ENCODE data around the gene PREP. TPM values are rescaled to one million over a fixed set of nuclear protein-coding genes. Genes with fewer than 3 reads are reported as not detected.
"Not testable (repeated sequence)": the region's sequence is repeated elsewhere in the genome, so short reads cannot be mapped to it uniquely, and the experiment has no call there.

Gene PREP
- total RNA-seq (2014; rRNA removed; shearing (Covaris generic)): 25.4 and 42.4 TPM in 2 replicates
- 45.2 and 53.1 TPM in 2 replicates for polyA plus RNA-seq (2015; cell fraction: cytosol; rRNA removed)
- polyA plus RNA-seq (2015; cell fraction: nucleus; rRNA removed): 73.0 and 83.2 TPM in 2 replicates

DNA sequence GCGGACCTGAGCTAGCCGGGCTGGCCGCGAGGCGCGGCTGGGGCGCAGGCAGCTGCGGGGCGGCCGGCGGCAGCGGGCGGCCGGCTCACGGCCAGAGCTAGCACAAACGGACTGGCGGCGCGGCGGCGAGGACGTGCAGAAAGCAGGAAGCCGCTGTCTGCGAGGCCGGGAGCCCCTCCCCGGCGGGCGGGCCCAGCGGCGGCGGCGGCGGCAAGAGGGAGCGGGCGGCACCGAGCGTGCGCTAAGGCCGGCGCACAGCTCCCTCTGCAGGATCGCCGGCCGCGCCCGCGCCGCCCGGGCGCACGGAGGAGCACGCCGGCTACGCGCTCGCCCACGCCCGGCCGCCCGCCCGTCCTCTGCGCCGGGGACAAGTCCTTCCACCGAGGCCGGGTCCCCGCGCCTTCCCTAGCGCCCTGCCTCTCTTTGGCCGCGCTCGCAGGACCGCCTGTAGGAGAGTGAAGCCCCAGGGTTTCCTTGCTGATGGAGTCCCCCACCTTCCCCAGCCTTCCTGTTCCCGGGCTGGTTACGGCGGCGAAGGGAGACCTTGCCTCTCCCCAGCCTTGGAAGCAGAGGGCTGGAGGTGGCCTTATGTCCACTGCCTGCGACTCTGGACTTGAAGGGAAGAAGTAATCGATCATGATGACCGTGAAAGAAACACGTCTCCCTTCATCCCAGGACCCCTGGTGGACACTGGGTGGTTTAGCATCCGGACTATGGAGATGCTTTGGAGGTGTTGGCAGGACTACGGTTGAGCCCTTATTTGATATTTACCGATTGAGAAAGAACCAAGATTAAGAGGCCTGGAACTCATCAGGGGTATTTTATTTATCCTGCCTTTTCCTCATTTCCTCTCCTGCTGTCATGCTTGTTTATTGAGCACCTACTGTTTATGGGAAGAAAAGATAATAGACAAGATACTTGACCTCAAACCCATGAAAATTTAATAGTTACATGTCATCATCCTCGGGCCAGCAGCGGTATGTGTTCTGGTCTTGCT, at the start of gene PREP:
Gene PREP, minus strand, starts transcription at position 144 of the 997 bp plus-strand sequence. CDS start 191 bp downstream, outside the sequence.
- DNase-seq (ENCODE audit: low read depth): peak; percentile 79

DNA sequence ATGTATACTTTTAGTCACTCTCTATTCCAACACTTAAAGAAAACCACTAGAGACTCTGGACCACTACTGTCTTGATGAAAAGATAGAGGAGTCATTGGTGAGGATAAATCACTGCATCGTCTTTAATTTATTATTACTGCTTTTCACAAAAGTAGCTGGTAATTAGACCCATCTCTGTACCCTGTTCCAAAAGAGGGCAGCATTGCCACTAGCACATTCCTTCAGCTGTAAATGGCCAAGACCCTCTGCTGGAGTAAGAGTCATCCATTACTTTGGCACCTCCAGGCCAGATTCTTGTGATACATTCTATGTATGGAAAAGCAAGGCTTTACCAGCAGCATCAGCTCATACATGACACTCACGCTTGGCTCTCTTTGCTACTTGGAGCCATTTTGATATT, 49.5 kb upstream of the PREP start:
- DNase-seq (ENCODE audit: low read depth): peak; percentile 15

DNA sequence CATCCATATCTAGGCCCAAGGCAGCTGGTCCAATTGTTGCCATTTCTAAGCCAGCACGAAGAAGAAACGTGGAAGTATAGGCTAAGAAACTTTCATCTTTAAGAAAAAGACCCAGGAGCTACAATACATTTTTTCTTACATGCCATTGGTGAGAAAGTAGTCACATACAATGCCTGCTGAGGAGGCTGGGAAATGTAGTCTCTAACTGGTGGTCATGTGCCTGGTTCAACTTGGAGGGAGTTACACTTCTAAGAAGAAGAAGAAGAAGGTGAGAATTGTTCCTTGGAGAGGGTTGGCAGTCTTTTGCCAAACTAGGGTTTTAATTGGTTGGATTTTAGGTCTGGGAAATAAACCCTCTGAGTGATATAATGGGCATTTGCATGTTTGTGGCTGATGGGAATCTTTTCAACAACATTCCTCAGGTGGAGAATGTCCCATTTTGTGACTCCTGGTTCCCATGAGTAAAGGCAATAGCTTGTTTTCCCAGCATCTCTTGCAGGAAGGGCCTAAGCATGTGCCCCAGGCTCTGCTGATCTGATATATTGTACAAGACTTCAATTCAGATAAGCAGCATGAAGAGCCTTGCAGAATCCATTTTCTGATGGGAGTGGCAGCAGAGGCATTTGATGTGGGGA, 47.0 kb upstream of the PREP start:
- DNase-seq (ENCODE audit: low read depth): no peak

DNA sequence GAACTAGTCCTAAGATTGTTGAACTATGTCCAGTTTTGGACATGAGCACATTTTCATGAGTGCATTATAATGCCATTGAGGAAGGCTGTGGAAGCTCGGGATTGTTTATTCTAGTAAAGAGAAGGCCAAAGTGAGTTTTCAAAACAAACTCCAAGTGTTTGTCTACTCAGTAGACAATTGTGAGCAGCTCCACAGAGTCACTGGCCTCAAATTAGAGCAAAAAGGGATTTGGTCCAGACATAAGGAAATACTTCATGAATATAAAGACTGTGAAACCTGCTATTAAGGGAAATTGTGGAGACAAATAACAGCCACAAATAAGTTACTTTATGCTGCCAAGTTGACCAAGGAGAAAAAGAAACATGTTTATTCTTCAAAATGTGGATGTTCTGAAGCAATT, 42.6 kb upstream of the PREP start:
- no peak for DNase-seq (ENCODE audit: low read depth)

DNA sequence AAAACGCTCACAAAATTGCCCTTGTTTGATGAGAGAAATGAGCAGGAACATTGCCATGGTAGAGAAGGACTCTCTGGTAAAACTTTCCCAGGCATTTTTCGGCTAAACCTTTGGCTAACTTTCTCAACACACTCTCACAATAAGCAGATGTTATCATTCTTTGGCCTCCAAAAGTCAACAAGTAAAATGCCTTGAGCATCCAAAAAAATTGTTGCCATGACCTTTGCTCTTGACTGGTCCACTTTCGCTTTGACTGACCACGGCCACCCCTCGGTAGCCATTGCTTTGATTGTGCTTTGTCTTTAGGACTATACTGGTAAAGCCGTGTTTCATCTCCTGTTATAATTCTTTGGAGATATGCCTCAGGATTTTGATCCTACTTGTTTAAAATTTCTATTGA, 41.1 kb upstream of the PREP start:
- DNase-seq (ENCODE audit: low read depth): no peak

DNA sequence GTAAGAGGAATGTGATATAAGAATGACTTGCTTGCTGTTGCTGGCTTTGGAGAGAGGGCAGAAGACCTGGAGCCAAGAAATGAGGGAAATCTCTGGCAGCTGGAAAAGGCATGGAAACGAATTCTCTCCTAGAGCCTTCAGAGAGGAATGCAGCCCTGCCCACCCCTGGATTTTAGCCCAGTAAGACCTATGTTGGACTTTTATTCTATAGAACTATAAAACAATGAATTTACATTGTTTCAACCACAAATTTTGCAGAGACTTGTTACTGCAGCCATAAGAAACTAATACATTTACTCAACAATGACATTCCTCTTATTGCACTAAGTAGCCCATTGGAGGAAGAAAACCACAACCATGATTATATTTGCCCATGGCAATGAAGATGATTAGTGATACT, 39.5 kb upstream of the PREP start:
- no peak for DNase-seq (ENCODE audit: low read depth)

DNA sequence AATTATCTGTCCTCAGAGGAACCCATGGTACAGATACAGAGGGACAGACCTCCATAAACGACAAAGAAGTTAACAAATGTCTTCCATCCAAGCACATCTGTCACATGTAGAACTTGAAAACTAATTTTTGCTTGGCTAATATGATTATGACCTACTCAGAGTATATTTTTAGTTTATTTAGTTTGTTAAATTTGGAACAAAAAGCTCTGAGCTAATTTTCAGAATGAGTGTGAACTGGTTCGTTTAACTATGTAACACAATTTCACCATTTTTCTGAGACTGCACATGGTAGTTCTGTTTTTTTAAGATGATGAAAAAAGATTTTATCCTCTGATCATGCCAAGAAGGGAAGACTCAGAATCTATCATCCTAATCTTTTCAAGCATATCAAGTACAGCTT, 34.4 kb upstream of the PREP start:
- no peak for DNase-seq (ENCODE audit: low read depth)

DNA sequence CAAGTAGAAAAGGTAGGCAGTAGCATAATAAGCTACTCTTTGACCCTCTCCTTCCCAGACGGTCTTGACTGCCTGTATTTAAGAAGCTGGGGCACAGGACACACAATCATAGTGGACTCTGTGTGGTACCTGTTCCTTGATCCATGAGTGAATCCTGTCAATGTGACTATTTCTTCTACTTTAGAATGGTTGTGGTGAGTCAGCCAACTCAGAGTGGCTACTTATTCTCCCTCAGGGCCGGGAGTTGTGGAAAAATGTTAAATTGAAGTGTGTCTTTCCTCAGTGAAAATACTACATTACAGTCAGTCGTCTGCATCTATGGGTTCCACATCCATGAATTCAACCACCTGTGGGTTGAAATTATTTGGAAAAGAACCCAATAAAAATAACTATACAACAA, 30.8 kb upstream of the PREP start:
- no peak for DNase-seq (ENCODE audit: low read depth)

DNA sequence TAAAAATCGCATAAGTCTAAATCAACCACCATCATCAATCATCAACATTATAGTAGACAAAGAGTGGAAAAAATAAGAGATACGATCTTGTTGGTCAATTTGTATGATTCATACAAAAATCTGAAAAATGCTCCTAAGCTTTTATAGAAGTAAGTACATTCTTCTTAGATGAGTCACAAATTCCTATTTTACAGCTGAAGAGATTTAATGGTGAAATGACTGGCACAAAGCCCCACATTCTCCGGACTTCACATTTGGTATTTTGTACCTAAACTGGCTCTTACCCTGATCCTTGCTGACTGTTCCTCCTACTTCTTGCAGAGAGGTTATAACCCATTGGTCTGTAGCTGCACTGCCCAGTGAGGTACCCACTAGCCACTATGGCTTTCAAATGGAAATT, 29.9 kb upstream of the PREP start:
- peak; percentile 86 for DNase-seq (ENCODE audit: low read depth)

DNA sequence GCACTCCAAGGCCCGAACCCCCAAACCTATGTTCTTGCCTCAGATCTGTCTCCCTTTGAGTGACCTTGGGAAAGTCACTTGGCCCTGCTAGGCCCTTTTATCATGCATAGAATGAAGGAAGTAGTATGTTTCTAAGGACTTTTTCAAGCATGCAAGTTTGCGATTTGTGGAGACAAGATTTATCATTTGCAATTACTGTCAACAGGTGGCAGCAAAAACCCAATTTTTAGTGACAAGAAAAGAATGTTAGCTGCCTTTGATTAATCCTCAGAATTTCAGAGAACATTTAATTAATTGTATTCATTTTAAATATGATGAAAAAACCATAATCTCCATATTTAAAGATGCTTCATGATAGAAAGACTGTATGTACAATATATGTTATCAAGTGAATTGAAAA, 28.3 kb upstream of the PREP start:
- peak; percentile 47 for DNase-seq (ENCODE audit: low read depth)

DNA sequence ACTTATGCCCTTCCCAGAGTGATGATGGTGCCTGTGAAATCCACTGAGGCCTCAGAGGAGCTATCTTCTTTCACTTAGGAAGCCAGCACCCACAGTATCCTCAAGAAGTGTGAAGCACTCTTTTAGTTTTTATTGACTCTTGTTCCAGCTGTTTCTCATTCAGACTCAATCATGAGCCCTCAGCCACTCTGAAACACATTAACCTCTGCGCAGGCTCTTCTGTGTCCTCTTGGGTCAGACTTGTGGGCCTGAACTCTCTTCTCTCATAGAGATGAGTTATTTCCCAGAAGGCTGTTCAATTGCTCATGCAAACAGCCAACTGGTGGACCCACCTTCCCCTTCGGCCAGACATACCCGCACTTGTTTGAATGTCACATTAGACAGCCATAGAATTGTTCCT, 27.8 kb upstream of the PREP start:
- DNase-seq (ENCODE audit: low read depth): no peak

DNA sequence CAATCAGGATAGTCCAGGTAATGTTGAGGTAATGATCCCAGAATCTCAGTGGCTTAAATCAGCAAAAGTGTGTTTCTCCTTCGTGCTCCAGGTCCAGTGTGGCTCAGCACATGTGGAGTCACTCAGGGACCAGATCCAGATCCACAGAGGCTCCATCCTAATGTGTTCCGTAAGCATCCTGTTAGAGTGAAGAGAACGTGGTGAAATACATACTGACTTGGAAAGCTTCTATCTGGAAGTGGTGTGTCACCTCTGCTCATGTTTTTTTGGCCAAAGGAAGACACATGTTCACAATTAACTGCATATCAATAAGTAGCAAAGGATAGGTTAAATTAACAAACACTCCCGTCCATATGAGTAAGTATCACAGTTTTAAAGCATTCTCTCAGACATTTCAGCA, 26.8 kb upstream of the PREP start:
- no peak for DNase-seq (ENCODE audit: low read depth)

DNA sequence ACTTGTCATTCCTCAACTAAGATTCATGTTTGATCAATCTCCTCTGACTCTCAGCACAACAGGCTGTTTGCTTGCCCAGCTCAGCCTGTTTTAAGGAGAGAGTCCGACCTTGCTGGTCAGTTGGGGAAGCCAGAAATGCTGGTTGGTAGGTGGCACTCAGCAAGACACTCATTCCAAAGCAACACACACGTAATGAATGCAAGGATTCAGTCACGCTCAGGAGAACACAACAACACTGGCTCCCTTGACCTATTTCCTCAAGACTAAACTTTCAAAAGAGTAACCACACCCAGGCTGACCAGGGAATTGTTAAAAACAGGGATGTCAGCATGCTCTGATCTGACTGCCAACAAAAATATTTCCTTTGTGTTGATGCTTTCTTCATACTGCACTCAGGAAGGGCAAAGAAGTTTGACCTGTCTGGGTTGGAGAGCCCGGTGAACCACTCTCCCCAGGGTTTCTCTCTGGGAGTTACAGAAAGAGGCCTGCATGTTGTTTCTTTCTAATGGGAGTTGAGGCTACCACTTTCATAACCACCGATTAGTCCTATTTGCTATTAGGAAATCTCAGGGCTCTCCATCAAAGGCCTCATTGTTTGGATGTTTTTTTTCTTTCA, 25.6 kb upstream of the PREP start:
- peak; percentile 41 for DNase-seq (ENCODE audit: low read depth)

DNA sequence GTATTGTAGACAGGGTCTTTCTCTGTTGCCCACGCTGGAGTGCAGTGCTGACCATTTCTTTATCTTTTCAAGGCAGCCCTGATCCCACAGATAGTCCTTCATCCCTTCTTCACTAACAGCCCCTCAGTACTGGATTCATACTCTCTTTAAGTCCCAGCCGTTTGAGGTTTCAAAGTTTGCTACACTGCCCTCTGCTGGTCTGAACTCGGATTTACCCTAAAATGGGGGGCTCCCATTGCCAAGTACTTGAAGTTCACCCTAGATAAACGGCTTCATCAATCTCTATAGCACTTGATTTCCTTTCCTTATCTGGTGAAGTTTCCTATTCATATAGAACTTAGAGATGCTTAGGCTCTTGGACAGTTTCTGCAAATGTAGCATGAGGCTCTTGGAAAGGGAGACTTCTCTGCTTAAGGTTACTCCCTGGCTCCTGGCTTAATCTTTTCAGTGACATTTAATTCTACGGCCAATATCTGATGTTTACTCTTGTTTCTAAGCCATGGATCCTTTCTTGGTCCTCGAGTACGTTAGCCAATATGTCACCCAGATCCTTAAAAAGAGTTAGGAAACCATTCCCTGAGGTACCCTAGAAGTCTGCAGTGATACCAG, 21.4 kb upstream of the PREP start:
- DNase-seq (ENCODE audit: low read depth): peak; percentile 42

DNA sequence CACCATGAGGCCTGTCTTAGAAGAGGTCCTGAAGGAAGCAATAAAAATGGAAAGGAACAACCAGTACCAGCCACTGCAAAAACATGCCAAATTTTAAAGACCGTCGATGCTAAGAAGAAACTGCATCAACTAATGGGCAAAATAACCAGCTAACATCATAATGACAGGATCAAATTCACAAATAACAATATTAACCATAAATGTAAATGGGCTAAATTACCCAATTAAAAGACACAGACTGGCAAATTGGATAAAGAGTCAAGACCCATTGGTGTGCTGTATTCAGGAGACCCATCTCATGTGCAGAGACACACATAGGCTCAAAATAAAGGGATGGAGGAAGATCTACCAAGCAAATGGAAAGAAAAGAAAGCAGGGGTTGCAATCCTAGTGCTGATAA, 14.1 kb upstream of the PREP start:
- DNase-seq (ENCODE audit: low read depth): not testable (repeated sequence)

DNA sequence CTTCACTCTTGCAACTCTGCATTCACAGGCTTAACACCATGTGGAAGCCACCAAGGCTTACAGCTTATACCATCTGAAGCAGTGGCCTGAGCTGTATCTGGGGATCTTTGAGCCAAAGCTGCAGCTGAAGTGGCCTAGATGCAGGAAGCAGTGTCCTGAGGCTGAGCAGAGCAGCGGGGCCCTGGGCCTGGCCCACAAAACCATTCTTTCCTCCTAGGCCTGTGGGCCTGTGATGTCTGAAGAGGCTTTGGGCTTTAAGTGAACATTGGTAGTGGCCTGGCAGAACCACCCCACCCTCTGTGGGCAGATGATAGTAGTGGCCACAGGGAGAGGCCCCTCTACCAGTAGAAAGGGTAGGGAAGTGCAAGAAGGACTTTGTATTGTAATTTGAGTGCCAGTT, 6.9 kb upstream of the PREP start:
- DNase-seq (ENCODE audit: low read depth): no peak

DNA sequence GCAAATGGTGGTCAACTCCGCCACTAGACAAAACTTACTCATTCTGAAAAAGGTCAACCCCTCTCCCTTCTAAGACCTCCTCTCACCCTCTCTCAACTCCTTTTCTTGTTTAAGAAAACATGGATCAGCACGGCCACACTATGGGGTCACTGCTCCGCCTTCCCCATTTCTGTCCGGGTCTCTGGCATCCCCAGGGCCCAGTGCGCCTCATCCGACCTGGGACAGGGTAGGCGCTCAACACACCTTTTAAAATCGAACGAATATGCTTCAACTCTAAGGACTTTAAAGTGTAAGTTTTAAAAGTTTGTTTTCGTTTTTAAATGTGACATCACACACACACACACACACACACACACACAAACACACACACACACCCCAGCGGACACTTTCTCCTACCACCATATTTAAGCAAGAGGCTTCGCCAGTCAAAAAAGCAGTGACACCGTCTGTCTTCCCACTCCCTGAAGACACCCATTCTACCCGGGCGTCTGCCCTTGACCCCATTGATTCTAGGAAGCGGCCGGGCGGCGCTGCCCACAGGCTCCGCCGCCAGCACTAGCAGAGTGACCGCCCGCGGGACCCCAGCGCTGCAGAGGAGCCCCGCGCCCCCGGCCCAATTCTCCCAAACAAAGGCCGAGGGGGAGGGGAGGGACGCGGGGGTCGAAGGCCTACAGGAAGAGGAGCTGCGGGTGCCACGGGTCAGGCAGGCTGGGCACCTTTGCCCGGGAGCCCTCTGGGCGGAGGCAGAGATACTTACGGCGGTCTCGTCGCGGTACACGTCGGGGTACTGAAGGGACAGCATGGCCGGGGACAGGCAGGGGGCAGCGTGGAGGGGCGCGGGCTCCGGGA, 568 bp downstream of the PREP start:
- peak; percentile 36 for DNase-seq (ENCODE audit: low read depth)

DNA sequence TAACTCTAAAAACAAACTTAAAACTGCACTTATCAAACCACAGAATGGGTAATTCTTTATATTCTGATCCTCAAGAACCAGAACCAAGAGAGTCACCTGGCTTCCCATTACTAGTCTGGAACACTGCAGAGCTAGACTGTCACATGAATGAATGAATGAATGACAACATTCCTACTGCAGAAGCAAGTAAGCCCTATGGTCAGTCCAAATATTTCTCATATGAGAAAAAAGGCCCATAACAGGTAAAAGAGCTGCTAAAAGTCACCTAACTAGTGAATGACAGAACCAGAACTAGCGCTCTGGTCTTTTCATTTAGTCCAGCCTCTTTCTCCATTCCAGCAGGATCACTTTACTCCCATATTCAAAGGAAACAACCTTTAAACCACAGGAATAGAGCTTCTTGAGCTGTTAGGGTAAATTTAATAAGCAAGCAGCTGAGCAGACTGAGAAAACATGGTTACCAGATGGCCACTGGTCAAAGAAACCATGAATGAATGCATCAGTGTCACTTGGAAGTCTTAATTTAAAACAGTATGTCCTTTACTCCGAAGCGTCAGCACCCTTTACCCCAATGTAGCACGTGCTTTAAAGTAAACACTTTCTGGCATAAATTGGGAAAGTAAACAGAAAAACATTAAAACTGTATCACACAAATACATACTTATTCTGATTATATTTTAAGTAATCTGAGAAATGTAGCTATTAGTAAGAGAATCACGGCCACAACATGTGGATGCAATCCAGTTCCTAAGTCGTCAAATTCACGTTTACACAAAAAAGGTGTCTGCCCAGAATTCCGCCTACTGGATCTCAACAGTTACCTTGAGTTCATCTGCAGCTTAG, 1.4 kb downstream of the PREP start:
- DNase-seq (ENCODE audit: low read depth): no peak

DNA sequence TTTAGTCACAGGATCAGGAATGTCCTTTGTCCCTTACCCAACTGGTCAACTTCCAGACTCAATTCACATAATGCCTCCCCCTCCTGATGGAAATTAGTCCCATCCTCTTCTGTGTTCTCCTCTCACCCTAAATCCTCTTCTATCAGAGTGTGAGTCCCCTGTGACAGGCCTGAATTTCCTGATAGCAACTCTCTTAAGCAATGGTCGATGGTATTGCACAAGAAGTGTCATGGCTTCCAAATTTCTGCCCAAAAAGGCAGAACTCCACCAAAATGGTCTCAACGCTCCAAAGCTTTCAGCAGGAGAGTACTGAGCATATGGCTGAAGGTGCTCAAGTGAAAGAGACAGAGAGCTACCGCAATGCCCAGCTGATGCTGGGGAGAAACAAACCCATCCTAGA, 2.4 kb downstream of the PREP start:
- no peak for DNase-seq (ENCODE audit: low read depth)

DNA sequence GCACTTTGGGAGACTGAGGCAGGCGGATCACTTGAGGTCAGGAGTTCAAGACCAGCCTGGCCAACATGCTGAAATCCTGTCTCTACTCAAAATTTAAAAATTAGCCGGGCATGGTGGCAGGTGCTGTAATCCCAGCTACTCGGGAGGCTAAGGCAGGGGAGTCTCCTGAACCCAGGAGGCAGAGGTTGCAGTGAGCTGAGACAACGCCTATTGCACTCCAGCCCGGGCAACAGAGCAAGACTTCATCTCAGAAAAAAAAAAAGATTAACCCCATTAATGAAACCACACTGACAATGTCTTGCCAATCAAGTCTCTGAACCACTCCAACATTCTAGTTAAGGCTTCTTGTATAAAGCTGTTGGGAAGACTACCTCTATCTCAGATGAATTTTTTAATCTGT, 4.0 kb downstream of the PREP start:
- no peak for DNase-seq (ENCODE audit: low read depth)

All from HT1080 (cell line).